Stimulated activated CD4-positive, alpha-beta T cell treated with anti-CD3 and anti-CD28 coated beads, Interleukin-15, amount 100 ng/mL, for 24 hours (primary cell): ENCODE measurements around the gene PROX2.

Experiments
- DNase-seq: peaks from one replicate; pipeline ENCODE4 v3.0.0-alpha.2; 2020

Gene PROX2

DNA sequence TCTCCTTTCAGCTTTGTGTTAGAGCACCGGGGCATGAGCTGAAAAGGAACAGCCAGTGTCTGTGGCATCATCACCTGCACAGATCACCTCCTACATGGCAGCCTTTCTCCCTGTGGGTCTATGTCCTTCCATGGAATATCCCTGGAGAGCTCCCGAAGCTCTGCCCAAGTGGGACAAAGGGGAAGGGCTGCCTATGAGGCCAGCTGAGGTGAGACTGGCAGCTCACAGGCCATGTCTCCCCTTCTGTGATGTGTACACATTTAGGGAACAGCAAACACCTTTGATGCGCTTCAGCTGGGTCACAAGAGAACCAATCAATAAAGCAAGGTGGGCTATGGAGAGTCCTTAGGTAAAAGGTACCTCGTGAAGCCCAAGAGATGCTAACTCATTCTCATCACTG is 4.1 kb downstream of the PROX2 start:
- no peak for DNase-seq

DNA sequence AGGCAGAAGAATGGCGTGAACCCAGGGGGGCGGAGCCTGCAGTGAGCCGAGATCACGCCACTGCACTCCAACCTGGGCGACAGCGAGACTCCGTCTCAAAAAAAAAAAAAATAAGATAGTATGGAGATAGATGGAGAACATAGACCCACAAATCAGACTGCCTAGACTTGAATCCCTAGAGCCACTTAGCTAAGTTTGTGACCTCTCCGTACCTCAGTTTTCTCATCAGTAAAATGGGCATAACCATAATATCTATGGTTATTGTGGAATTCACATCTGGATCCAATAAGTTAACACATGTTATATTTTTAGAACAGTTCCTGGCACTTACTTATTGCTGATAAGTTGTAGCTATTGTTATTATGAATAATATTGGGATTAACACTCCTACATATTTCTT is 7.2 kb downstream of the PROX2 start:
- DNase-seq, result no peak

DNA sequence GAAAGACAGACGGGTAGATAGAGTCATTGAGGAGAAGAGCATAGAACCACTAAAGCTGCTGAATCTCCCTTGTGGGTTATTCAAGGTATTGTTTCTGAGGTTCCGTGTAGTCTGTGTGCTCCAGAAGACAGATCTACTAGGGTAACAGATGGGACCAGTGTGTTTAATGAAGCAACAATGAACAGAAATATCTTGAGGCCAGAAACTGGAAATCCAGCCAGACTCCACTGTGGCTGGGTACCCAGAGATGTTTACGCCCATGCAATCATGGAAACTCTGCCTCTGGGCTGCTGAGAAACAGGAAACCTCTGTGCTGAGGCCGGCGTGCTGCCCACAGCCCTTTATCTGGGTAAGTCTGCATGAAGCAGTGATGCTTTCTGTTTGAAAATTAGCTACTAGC is 8.3 kb downstream of the PROX2 start:
- DNase-seq, result peak; percentile 69

DNA sequence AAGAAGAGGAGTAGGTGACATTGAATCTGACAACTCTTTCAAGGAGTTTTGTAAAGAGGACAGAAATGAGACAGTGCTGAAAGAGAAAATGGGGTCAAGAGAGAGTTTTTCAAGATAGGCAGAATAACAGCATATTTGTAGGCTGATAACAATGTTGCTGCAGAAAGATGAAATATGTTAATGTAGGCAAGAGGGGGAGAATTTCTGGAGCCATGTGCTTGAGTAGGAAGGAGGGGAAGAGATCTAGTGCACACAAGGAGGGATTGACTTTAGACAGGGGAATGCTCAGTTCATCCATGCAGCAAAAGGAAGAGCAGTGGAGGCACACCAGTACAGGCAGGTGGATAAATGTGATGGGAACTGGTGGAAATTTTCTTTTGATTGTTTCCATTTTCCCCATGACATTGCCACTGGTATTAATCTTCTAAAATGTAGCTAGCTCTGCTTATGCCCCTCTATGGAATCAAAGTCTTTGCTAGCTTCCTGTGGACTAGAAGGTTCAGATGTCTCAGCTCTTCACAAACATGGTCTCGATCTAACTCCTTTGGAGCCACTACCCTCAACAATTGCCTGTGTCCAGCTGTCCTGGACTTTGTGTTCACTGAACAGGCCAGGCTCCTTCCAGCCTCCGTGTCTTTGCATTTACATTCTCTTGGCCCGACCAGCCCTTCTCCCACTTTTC is 9.1 kb downstream of the PROX2 start:
- no peak for DNase-seq

DNA sequence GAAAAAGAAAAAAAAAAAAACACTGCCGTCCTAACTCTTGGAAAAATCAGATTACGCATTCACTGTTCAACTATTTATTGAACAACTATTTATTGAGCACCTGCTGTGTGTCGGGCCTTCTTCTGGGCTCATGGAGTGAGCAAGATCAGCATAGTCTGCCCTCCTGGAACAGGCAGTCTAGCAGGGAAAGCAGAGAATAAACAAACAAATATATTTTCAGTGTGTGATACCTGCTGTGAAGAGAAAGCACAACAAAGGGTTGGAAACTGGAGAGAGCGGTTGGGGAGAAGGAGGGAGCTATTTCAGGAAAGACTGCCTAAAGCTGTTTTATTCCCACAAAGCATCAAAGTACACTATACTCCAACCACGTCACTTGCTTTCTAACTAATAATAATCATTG is 10.8 kb downstream of the PROX2 start:
- DNase-seq, result no peak

- DNase-seq, result no peak
These were observed 11.7 kb downstream of the PROX2 start for GRCh38 chr14:74864198-74864597.

DNA sequence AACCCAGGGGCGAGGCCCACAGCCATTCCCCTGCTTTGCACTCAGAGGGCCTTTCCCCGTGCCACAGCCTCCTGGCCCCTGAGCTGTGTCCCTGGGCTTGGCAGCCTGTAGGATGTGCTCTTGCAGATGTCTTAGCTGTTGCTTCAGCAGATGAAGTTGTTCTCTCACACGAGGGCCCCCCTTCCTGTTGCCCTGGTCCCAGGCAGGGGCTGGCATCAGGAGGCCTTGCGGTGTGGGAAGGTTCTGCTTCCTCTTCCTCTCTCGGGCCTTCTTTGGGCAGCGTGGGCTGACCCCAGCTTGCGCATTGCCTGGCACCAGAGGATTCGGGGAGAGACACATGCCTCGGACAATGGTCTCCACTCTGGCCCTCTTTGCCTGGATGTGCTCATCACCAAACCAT is 12.7 kb downstream of the PROX2 start:
- no peak for DNase-seq

GRCh38 chr14:74861734-74862090 is 14.2 kb downstream of the PROX2 start:
- no peak for DNase-seq

- DNase-seq, result peak; percentile 94
These were observed 14.8 kb downstream of the PROX2 start for GRCh38 chr14:74860899-74861733.

GRCh38 chr14:74859757-74860552 is 16.0 kb downstream of the PROX2 start:
- DNase-seq, result no peak

- no peak for DNase-seq
These were observed 17.9 kb downstream of the PROX2 start for GRCh38 chr14:74858022-74858421.

GRCh38 chr14:74856366-74856765 is 19.6 kb downstream of the PROX2 start:
- DNase-seq, result no peak

- DNase-seq, result no peak
These were observed 20.0 kb downstream of the PROX2 start for GRCh38 chr14:74855945-74856344.

- no peak for DNase-seq
These were observed 20.9 kb downstream of the PROX2 start for GRCh38 chr14:74855021-74855420.

GRCh38 chr14:74853581-74853980 is 22.4 kb downstream of the PROX2 start:
- no peak for DNase-seq

DNA sequence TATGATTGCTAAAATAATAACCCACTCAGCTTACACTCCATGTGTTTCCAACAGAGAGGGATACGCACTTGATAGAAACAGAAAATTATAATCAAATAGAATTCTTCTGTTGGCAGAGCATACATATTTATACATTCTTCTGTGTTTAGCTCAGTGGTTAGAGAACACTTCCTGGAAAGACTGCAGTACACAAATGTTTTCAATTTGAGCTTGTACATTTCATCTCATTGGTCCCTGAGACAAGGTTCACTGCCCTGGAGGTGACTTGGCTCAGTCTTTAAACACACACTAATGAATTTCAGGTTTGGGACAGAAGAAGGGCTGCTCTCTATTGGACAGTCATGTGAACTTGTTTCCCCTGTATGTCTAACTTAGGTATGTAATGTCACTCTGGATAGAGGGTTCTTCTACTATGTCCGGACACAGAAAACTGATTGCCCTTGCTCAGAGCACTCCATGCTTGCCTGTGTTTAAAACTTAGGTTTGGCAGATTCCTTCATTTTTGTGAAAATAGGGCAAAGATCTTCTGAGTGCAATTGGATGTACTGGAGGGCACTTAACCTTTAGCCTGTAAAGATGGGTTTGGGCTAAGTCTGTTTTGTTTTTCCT is 22.9 kb downstream of the PROX2 start:
- no peak for DNase-seq

DNA sequence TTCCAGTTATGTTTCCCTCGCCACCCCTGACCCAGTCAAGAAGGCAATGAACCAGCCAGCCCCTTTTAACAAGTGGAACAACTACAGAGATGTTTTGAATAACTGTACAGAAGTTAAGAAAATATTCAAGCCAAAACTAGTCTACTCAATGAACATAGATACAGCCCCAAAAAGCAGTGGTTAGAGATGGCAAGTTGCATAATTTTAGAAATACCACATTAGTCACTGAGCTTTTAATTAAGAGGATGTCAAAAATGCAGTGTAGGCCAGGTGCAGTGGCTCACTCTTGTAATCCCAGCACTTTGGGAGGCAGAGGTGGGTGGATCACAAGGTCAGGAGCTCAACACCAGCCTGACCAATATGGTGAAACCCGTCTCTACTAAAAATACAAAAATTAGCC is 27.2 kb downstream of the PROX2 start:
- DNase-seq, result no peak

DNA sequence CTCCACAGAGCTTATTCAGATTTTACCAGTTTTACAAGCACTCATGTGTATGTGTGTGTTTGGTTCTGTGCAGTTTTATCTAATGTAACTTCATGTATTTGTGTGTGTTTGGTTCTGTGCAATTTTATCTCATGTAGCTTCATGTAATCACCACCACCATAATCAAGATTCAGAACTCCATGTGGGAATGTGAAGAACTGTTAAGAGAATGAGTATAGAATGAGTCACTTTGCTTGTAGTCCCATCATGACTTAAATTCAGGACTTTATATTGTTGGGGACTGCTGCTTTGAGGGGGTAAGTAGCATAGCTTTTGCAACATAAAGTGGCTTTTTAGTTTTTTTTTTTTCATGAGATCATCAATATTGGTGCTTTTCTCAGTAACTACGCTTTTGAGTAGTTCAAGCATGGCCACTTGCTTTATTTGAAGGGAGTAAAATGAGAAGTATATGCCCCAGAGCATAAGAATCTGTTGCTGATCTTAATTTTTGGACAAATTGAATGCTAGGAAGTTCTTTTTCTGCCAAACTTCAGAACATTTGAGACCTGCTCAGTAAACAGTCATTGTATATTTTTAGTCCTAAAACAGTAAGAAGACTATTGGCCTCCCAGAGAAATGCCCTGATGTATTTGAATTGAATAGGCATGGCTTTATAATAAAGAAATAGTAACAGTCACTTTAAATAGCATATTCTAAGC is 28.8 kb downstream of the PROX2 start:
- no peak for DNase-seq

DNA sequence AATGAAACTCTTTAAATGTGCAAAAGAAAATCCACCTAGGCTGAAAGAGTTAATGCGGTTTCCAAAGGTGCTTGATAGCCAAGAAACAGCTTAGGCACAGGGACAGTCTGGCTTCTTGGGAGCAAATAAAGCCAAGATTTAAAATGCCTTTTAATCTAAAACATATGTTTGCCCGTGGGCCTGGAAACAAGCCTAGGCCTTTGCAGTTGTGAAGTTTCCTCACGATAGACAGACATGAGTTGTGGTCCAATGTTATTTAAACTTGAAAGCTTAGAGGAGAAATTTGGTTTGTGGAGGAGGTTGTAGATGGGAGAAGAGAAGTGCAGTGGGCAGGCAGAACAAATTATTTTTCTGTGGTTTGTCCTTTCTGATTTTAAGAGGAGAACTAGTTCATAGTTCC is 29.8 kb downstream of the PROX2 start:
- DNase-seq, result no peak

GRCh38 chr14:74843653-74844052 is 32.3 kb downstream of the PROX2 start:
- no peak for DNase-seq

- DNase-seq, result peak; percentile 33
These were observed 34.4 kb downstream of the PROX2 start for GRCh38 chr14:74841230-74842207.
